Glutamatergic neuron (in vitro differentiated cells): ENCODE measurements around the gene GPR173. TPM values are rescaled to one million over a fixed set of nuclear protein-coding genes. Genes with fewer than 3 reads are reported as not detected.

Source experiments
- DNase-seq: peaks from one replicate; pipeline ENCODE4 v3.0.0; 2022
- H3K27ac Mint-ChIP-seq: one replicate; pipeline ENCODE4 v1.8.0; 2020; ENCODE audit warnings: mild to moderate bottlenecking, mixed read lengths, inconsistent platforms; ENCODE audit not compliant: unreplicated experiment
- H3K27me3 Mint-ChIP-seq: one replicate; pipeline ENCODE4 v1.8.0; 2020; ENCODE audit warnings: mild to moderate bottlenecking, moderate library complexity, mixed read lengths, inconsistent platforms; ENCODE audit not compliant: unreplicated experiment
- H3K36me3 Mint-ChIP-seq: one replicate; pipeline ENCODE4 v1.8.0; 2020; ENCODE audit warnings: mild to moderate bottlenecking, mixed read lengths, inconsistent platforms; ENCODE audit not compliant: unreplicated experiment
- H3K4me1 Mint-ChIP-seq: one replicate; pipeline ENCODE4 v1.8.0; 2020; ENCODE audit warnings: mild to moderate bottlenecking, low read depth, mixed read lengths, inconsistent platforms; ENCODE audit not compliant: unreplicated experiment
- H3K4me3 Mint-ChIP-seq: one replicate; pipeline ENCODE4 v1.8.0; 2020; ENCODE audit warnings: mild to moderate bottlenecking, mixed read lengths, inconsistent platforms; ENCODE audit not compliant: unreplicated experiment
- H3K9me3 Mint-ChIP-seq: one replicate; pipeline ENCODE4 v1.8.0; 2020; ENCODE audit warnings: mild to moderate bottlenecking, moderate library complexity, mixed read lengths, inconsistent platforms; ENCODE audit not compliant: unreplicated experiment
- total RNA-seq: library from RNA; stranded (reverse); fragmentation: NEBNext Ultra II Directional; extraction: Animal tissue kit (Norgen Biotek cat#: 25700); gene quantifications from one replicate; pipeline ENCODE4 v1.2.1, GENCODE V29; 2021; ENCODE audit not compliant: unreplicated experiment
- TF ChIP-seq, protein P1 (sequence below): fragments of 200-600 bp; sonication (generic); IDR thresholded peaks from one replicate; pipeline ENCODE4 v1.5.0; 2021; ENCODE audit not compliant: partially characterized antibody, unreplicated experiment

The GPR173 gene
- total RNA-seq, 1 donor from 2014 or later, result 85.3 TPM

DNA sequence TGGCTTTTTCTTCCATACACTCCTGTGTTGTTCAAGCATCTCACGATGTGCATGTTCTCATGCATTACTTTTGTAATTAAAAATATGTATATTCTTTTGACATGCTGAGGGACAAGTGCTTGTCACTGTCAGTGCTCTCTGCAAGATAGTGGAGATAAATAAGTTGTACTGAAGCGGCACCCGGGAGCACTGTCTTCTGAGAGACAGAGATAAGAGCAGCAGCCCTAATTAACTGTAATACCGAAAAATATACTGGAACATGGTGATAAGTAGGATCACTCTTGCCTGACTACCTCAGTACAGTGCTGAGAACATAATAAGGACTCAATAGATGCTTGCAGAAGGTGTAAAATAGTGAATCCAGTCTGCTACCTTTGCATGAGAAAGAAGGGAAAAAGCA, 9.4 kb upstream of the GPR173 start:
- Mint-ChIP-seq H3K4me3 (no peak overlapping the region), H3K9me3 (peaks cover 2% of the 10 kb centered on the region), H3K27me3 (peaks cover 2% of the 10 kb centered on the region), H3K27ac (no peak overlapping the region), H3K36me3 (no peaks in the 10 kb centered on the region), H3K4me1 (no peaks in the 10 kb centered on the region)
- TF ChIP-seq, protein P1, sequence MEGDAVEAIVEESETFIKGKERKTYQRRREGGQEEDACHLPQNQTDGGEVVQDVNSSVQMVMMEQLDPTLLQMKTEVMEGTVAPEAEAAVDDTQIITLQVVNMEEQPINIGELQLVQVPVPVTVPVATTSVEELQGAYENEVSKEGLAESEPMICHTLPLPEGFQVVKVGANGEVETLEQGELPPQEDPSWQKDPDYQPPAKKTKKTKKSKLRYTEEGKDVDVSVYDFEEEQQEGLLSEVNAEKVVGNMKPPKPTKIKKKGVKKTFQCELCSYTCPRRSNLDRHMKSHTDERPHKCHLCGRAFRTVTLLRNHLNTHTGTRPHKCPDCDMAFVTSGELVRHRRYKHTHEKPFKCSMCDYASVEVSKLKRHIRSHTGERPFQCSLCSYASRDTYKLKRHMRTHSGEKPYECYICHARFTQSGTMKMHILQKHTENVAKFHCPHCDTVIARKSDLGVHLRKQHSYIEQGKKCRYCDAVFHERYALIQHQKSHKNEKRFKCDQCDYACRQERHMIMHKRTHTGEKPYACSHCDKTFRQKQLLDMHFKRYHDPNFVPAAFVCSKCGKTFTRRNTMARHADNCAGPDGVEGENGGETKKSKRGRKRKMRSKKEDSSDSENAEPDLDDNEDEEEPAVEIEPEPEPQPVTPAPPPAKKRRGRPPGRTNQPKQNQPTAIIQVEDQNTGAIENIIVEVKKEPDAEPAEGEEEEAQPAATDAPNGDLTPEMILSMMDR, result no peak
- DNase-seq, result no peak

DNA sequence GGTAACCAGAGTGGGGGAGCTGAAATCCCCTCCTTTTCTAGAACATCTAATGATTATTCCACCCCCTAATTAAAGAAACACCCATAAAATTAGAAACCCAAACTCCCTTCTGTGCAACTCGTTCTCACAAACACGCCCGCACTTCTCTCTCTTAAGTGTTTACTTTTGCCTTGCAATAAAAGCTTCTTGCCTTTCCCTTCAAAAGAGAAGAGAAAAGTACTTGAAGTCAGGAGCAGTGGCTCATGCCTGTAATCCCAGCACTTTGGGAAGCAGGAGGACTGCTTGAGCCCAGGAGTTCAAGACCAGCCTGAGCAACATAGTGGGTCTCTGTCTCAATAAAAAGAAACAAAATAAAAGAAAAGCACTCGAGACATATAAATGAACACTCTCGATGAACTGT, 3.6 kb upstream of the GPR173 start:
- Mint-ChIP-seq H3K36me3 (no peaks in the 10 kb centered on the region), H3K4me1 (peaks cover 7% of the 10 kb centered on the region), H3K27ac (no peak overlapping the region), H3K27me3 (peaks cover 2% of the 10 kb centered on the region), H3K9me3 (peaks cover 2% of the 10 kb centered on the region), H3K4me3 (no peak overlapping the region)
- TF ChIP-seq, protein P1, result no peak
- no peak for DNase-seq

DNA sequence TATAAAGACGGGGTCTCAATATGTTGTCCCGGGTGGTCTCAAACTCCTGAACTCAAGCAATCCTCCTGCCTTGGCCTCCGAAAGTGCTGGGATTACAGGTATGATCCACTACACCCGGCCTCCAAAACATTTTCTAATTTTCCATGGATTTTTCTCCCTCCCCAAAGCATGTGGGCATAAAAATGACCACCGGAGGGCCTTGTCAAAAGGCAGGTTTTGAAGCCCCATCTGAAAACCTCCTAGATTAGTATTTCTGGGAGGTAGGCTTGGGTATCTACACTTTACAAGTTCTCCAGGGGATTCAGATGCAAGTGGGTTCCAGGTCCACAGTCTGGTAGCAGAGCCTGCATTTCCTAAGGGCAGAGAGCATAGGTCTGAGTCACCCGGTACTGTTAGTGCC, 1.4 kb upstream of the GPR173 start:
- Mint-ChIP-seq H3K4me1 (peaks cover 7% of the 10 kb centered on the region), H3K27ac (peak overlapping the region; percentile 96), H3K27me3 (peaks cover 2% of the 10 kb centered on the region), H3K4me3 (peak overlapping the region; percentile 75), H3K9me3 (peaks cover 2% of the 10 kb centered on the region), H3K36me3 (no peaks in the 10 kb centered on the region)
- TF ChIP-seq, protein P1, result peak; percentile 48
- DNase-seq, result peak; percentile 17

DNA sequence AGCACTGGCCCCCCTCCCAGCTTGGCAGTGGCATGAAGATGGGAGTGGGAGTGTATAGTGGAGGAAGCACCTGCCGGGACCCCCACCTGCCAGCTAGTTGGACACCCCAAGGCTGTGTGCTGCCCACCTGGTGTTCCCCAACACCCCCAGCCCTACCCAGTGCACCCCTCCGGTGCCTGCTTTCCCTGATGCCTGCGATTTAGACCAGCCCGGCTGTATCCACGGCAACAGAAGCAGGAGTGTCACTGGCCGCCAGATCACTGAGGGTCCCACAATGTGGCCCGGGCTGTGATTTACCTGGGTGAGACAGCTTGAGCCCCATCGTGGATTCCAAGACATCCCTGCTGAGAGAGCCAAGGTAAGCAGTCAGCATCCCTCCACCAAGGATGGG, 533 bp downstream of the GPR173 start:
- Mint-ChIP-seq H3K36me3 (no peaks in the 10 kb centered on the region), H3K9me3 (peaks cover under 1% of the 10 kb centered on the region), H3K4me3 (no peak overlapping the region), H3K4me1 (peaks cover 10% of the 10 kb centered on the region), H3K27me3 (no peaks in the 10 kb centered on the region), H3K27ac (peak overlapping the region; percentile 95)
- DNase-seq, result peak; percentile 17
- TF ChIP-seq, protein P1, result no peak

DNA sequence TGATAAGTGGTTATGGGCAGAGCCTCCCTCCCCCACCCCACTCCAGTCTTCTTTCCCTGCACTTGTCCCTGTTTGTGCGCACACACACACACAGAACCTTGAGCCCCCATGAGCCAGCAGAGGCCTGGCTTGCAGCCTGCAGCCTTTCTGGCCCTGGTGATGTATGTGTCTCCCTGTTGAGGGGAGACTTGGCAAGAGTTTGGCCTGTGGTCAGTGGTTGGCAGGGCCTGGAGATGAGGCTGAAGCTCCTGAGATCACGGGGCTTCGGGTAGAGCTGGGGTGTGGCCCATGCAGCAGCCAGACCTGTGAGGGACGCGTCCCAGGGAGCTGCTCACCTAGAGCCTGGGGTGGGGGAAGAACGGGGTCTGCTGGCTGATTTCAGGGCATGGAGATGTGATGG, 2.3 kb downstream of the GPR173 start:
- TF ChIP-seq, protein P1, result no peak
- no peaks in the 10 kb centered on the region for H3K27me3 Mint-ChIP-seq
- DNase-seq, result no peak

More for the DNA sequence above, 2.3 kb downstream of the GPR173 start:
- Mint-ChIP-seq H3K4me3 (no peak overlapping the region), H3K9me3 (no peaks in the 10 kb centered on the region), H3K36me3 (no peaks in the 10 kb centered on the region), H3K4me1 (peaks cover 10% of the 10 kb centered on the region), H3K27ac (no peak overlapping the region)
